ENCODE data around the gene TSPAN1. TPM values are rescaled to one million over a fixed set of nuclear protein-coding genes. Genes with fewer than 3 reads are reported as not detected.
"Not testable (repeated sequence)": the region's sequence is repeated elsewhere in the genome, so short reads cannot be mapped to it uniquely, and the experiment has no call there.

The TSPAN1 gene
- total RNA-seq, 2 donors from 2014 or later, result 0.30 to 0.34 TPM

- H3K27me3 Mint-ChIP-seq (ENCODE audit: low read depth); H3K9me3 Mint-ChIP-seq; H3K27ac Mint-ChIP-seq; H3K4me1 Mint-ChIP-seq (ENCODE audit: low read depth); H3K36me3 Mint-ChIP-seq (ENCODE audit: insufficient read depth in 2 of 2); DNase-seq; H3K4me3 Mint-ChIP-seq: not testable (repeated sequence)
- ATAC-seq (replicated peaks in 1 of 2), result peak in 1 of 2 donors; percentile 12
Measured at GRCh38 chr1:46223055-46223454, 48.2 kb downstream of the TSPAN1 start.

- no peaks in the 10 kb centered on the region for H3K9me3 Mint-ChIP-seq
- H3K27ac Mint-ChIP-seq, result no peak overlapping the region
- H3K27me3 Mint-ChIP-seq (ENCODE audit: low read depth), result no peaks in the 10 kb centered on the region
- no peak overlapping the region for H3K4me3 Mint-ChIP-seq
- H3K4me1 Mint-ChIP-seq (ENCODE audit: low read depth), result no peaks in the 10 kb centered on the region
- DNase-seq (peak; percentile 60 to 63), ATAC-seq (replicated peaks in 1 of 2) (peak; percentile 95 to 96)
- no peaks in the 10 kb centered on the region for H3K36me3 Mint-ChIP-seq (ENCODE audit: insufficient read depth in 2 of 2)
Measured at GRCh38 chr1:46223472-46223943, 48.6 kb downstream of the TSPAN1 start.

GRCh38 chr1:46224966-46225365 lies 50.1 kb downstream of the TSPAN1 start:
- DNase-seq, result no peak
- H3K36me3 Mint-ChIP-seq (ENCODE audit: insufficient read depth in 2 of 2), result no peaks in the 10 kb centered on the region
- H3K4me1 Mint-ChIP-seq (ENCODE audit: low read depth), result peaks cover 5% of the 10 kb centered on the region
- no peak for ATAC-seq (replicated peaks in 1 of 2)
- no peak overlapping the region for H3K4me3 Mint-ChIP-seq
- H3K9me3 Mint-ChIP-seq, result no peaks in the 10 kb centered on the region
- H3K27me3 Mint-ChIP-seq (ENCODE audit: low read depth), result no peaks in the 10 kb centered on the region
- no peak overlapping the region for H3K27ac Mint-ChIP-seq

- H3K27ac Mint-ChIP-seq; H3K36me3 Mint-ChIP-seq (ENCODE audit: insufficient read depth in 2 of 2); H3K27me3 Mint-ChIP-seq (ENCODE audit: low read depth); DNase-seq; ATAC-seq (replicated peaks in 1 of 2); H3K4me1 Mint-ChIP-seq (ENCODE audit: low read depth); H3K9me3 Mint-ChIP-seq; H3K4me3 Mint-ChIP-seq: not testable (repeated sequence)
Measured at GRCh38 chr1:46231231-46231630, 56.3 kb downstream of the TSPAN1 start.

Other genes with a start within 250 kb of the TSPAN1 start
- gene PIK3R3, start 42.5 kb upstream of the TSPAN1 start, total RNA-seq, result under 1 TPM; 0.89 to 0.93 TPM
- gene P3R3URF, start 1.4 kb downstream of the TSPAN1 start, total RNA-seq, result not detected
- gene POMGNT1, start 23.3 kb downstream of the TSPAN1 start, total RNA-seq, result 10 to 100 TPM; 30.8 to 35.5 TPM
- gene LURAP1, start 28.2 kb downstream of the TSPAN1 start, total RNA-seq, result under 1 TPM in 1 of 2 donors, not detected in 1; 0.21 TPM
- 10 to 100 TPM; 33.1 to 34.9 TPM for gene RAD54L, start 72.7 kb downstream of the TSPAN1 start, total RNA-seq
- gene LRRC41, start 128.5 kb downstream of the TSPAN1 start, total RNA-seq, result 10 to 100 TPM; 47.7 to 53.4 TPM
- 100 to 1,000 TPM; 287 to 303 TPM for gene UQCRH, start 128.6 kb downstream of the TSPAN1 start, total RNA-seq
- 10 to 100 TPM; 42.4 to 42.9 TPM for gene NSUN4, start 165.7 kb downstream of the TSPAN1 start, total RNA-seq
- 1 to 10 TPM; 5.1 to 8.8 TPM for gene FAAH, start 219.2 kb downstream of the TSPAN1 start, total RNA-seq

All from activated T-cell treated with anti-CD3 and anti-CD28 coated beads, Interleukin-2, amount 50 U/mL, for 72 hours (primary cell).